Lung microvascular endothelial cell (primary cell): ENCODE results near the gene CENPC. TPM values are rescaled to one million over a fixed set of nuclear protein-coding genes. Genes with fewer than 3 reads are reported as not detected.
"Not testable (repeated sequence)": the region's sequence is repeated elsewhere in the genome, so short reads cannot be mapped to it uniquely, and the experiment has no call there.

Experiments
- DNase-seq, 2 donors: peaks; one replicate each; pipeline versions ENCODE4 v3.0.0 to v3.0.0-alpha.2; 2010; ENCODE audit warnings: low read depth in 2 of 2
- total RNA-seq: library from RNA; depleted of rRNA; stranded (reverse); fragments of >200 nt; gene quantifications from 2 replicates; pipeline ENCODE4 v1.2.1, GENCODE V29; 2014

The CENPC gene
- total RNA-seq, 1 donor from 2014 or later, result 11.3 TPM

DNA sequence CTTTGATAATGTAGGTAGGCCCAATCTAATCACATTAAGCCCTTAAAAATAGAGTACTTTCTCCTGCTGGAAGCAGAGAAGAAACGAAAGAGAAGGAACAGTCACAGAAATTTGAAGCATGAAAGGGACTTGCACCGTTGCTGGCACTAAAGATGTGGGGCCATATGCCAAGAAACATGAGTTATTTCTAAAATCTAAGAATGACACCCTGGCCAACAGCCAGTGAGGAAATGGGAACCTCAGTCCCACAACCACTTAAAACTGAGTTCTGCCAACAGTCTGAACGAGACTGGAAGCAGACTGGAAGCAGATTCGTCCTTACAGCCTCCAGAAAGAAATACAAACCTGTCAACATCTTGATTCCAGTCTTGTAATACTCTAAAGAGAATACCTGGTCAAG lies 70.1 kb downstream of the CENPC start:
- DNase-seq, result no peak

DNA sequence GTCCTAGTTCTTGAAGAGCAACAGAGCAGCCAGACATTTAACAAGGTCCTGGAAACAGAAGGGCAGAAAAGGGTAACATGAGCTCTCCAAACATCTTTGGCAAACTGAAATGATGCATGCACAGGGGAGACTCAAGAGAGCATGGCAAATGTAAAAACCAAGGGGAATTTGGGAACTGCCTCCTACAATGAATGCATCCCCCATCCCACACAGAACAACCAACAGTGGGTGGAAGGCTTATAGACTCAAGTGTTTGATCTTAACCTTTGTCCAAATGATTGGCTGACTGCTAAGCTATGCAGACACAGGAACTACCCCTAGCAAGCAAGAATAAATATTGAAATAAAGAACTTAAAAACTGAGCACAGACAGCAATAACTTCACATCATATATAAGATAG lies 74.4 kb downstream of the CENPC start:
- DNase-seq, result no peak

DNA sequence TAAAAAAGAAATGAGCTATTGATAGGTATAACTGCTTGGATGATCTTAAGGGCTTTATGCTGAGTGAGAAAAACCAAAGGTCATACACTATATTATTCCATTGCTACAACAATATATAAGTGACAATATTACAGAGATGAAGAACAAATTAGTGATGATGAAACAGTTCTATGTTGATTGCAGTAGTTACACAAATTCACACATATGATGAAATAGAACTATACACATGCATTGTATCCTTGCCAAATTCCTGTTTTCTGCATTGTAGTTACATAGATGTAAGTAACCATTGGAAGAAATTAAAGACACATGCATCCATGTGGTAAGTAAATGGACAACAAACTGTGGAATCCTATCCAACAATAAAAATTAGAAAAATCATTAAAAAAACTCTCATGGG lies 76.5 kb downstream of the CENPC start:
- no peak for DNase-seq

GRCh38 chr4:67466751-67467150 lies 78.6 kb downstream of the CENPC start:
- DNase-seq, result no peak

DNA sequence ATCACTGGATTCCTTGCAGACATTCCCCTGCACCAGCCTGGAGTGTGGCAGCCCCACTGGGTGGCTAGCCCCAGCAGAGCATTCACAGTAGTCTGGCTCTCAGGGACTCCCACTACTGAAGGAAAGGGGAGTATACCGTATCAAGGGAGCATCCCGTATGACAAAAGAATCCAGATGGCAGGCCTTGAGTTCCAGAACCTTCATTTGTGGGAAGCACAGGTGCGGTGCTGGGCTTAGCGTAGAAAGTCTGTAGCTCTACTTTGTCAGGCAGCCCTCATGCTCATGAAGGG lies 79.6 kb downstream of the CENPC start:
- DNase-seq, result no peak

- no peak for DNase-seq
These were observed 80.1 kb downstream of the CENPC start for GRCh38 chr4:67465032-67465762.

DNA sequence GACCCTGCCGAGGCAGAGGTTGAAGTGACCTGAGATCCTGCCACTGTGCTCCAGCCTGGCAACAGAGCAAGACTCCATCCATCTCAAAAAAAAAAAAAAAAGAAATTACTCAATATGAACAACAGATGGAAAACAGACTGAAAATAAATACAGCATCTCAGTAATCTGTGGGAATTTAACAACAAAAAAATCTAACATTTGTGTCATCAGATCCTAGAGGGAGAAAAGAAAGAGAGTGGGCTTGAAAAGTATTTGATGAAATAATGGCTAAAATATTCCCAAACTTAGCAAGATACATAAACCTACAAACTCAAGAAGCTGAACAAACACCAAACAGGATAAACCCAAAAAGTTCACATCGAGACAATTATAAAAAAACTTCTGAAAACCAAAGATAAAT lies 84.7 kb downstream of the CENPC start:
- DNase-seq, result no peak

DNA sequence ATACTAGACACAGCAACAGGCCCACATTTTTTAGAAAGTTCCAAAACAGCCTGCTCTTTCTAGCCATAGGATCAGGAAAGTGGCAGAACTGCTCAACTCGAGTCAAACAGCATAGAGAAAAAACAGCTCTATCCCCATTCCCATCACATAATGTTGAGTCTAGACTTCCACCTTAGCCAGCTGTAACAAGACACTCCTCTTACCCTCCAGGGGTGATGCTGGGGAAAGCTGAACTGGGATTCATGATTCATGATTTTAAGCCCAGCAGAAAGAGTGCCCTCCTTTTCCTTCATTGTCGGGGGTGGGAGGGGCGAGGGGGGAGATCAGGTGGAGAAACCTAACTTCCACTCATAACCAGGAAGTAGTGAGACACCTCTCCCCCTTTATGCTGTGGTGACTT lies 86.1 kb downstream of the CENPC start:
- DNase-seq, result no peak

DNA sequence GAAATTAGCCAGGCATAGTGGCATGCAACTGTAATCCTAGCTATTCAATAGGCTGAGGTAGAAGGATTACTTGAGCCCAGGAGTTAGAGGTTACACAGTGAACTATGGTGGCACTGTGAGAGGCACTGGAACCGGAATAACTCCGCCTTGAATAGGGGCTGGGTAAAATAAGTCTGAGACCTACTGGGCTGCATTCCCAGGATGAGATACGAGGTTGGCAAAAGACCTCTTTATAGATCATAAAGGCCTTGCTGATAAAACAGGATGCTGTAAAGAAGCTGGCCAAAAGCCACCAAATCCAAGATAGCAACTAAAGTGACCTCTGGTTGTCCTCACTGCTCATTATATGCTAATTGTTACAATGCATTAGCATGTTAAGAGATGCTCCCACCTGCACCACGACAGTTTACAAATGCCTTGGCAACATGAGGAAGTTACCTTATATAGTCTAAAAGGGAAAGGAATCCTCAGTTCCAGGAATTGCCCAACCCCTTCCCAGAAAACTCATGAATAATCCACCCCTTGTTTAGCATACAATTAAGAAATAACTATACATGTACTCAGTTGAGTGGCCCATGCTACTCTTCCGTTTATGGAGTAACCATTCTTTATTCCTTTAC lies 88.6 kb downstream of the CENPC start:
- no peak for DNase-seq

GRCh38 chr4:67452846-67453205 lies 92.5 kb downstream of the CENPC start:
- DNase-seq, result not testable (repeated sequence)

- no peak for DNase-seq
These were observed 93.0 kb downstream of the CENPC start for GRCh38 chr4:67452100-67452845.

GRCh38 chr4:67451464-67451863 lies 93.8 kb downstream of the CENPC start:
- no peak for DNase-seq

GRCh38 chr4:67448621-67449020 lies 96.7 kb downstream of the CENPC start:
- no peak for DNase-seq

DNA sequence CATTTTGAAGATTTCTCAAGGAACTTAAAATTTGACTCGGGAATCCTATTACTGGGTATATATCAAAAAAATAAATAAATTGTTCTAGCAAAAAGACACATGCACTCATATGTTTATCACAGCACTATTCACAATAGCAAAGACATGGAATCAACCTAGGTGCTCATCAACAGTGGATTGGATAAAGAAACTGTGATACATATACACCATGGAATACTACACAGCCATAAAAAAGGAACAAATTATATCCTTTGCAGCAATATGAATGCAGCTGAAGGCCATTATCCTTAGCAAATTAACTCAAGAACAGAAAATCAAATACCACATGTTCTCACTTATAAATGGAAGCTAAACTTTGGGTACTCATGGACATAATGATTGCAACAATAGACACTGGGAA lies 97.4 kb downstream of the CENPC start:
- no peak for DNase-seq

GRCh38 chr4:67446811-67447210 lies 98.5 kb downstream of the CENPC start:
- DNase-seq, result no peak

DNA sequence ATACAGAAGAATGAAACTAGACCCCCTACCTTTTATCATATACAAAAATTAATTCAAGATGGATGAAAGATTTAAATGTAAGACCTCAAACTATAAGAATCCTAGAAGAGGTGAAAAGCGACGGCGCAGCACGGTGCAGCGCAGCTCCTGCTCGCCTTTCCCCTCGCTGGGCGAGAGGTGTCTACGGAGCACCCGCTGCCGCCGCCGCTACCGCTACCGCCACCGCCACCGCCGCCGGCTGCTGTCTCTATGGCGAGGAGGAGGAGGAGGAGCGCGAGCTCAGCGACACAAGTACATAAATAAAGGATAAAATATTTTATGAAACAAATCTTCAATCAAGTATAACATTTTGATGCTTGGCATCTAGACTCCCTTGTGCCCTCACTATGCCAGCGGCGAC lies 99.4 kb downstream of the CENPC start:
- not testable (repeated sequence) for DNase-seq

DNA sequence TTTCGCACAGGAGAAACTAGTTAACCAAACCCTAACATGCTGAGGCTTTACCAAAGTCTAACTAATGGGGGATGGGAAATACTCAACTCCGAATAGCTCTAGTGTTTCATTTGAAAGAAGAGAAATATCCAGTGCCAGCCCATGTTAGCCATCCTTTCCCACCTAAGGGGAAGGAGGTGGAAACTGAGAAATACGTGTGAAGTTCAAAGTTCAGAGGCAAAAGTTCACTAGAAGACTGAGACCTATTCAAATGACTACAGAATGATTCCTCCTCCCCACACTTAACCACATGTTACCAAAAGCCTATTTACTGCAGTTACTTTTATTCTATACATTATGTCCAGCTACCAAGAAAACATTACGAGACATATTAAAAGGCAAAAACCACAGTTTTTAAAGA lies 106.3 kb downstream of the CENPC start:
- DNase-seq, result no peak

GRCh38 chr4:67437974-67438713 lies 107.2 kb downstream of the CENPC start:
- DNase-seq, result peak in 1 of 2 donors; percentile 50

- peak in 1 of 2 donors; percentile 11 for DNase-seq
These were observed 108.6 kb downstream of the CENPC start for GRCh38 chr4:67436742-67437141.

- no peak for DNase-seq
These were observed 114.3 kb downstream of the CENPC start for GRCh38 chr4:67430989-67431388.

- no peak for DNase-seq
These were observed 116.5 kb downstream of the CENPC start for GRCh38 chr4:67428819-67429218.
